NOMO-1 treated with DMSO at 0.1 percent for 48 hours (cell line): ENCODE measurements around the gene COL1A2.

Experiments
- DNase-seq: peaks from one replicate; lab custom pipeline; 2025; ENCODE audit not compliant: unreplicated experiment; lab: John Stamatoyannopoulos, UW

The COL1A2 gene

DNA sequence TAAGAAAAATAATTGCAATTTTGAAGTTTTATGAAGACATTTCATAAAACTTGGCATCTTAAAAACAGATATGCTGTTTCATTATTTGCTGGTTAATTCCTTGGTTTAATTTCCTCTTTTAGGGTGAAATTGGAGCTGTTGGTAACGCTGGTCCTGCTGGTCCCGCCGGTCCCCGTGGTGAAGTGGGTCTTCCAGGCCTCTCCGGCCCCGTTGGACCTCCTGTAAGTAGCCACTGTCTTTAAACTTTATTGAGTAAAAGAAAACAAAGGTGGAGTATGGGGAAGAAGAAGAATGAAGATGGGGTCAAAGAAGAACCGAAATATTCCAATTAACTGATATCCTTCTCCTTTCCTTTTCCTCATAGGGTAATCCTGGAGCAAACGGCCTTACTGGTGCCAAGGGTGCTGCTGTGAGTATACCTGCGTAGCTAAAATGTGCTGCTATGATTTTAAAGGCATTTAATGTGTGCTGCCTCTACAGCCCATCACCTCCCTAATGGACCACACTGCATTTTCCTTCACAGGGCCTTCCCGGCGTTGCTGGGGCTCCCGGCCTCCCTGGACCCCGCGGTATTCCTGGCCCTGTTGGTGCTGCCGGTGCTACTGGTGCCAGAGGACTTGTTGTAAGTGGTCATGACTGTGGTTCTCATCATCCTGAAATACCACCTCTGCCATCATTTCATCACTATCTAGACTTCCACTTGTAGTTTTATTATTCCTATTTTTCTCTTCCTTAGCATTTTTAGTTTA is 14.7 kb downstream of the COL1A2 start:
- no peak for DNase-seq

DNA sequence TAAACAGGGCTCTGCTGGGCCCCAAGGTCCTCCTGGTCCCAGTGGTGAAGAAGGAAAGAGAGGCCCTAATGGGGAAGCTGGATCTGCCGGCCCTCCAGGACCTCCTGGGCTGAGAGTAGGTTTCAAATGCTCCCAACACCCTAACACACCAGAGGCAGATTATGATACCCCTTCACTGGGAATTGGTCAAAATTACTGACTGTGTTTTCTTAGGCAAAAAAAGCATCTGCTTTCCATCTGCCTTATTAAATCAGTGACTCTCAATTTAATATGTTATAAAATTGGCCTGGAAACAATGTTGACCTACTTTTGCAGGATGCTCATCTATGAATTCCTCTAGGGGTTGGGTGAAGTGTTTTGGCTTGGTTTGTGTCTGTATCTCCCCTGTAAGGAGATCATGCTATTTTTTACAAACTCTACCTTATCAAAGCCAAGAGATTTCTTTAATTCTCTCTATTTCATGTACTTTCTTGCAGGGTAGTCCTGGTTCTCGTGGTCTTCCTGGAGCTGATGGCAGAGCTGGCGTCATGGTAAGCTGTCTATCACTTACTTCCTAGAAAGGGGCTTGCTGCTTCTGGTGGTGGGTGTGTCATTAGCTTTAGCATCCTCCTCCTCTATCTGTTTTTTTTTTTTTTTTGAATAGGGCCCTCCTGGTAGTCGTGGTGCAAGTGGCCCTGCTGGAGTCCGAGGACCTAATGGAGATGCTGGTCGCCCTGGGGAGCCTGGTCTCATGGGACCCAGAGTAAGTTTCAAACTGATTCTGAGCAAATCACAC is 15.9 kb downstream of the COL1A2 start:
- DNase-seq, result no peak

DNA sequence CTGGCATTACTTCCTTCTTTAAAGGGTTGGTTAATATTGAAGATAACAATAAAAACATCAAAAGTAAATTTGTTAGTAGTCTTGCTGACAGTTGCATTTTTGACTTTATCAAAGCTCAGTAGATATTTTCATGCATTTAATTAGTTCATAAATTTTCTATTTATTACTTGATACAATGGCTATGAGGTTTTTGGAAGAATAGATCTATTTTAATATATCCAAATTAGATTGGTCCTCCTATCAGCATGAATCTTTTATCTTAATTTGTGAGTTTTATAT is 16.4 kb downstream of the COL1A2 start:
- DNase-seq, result no peak

DNA sequence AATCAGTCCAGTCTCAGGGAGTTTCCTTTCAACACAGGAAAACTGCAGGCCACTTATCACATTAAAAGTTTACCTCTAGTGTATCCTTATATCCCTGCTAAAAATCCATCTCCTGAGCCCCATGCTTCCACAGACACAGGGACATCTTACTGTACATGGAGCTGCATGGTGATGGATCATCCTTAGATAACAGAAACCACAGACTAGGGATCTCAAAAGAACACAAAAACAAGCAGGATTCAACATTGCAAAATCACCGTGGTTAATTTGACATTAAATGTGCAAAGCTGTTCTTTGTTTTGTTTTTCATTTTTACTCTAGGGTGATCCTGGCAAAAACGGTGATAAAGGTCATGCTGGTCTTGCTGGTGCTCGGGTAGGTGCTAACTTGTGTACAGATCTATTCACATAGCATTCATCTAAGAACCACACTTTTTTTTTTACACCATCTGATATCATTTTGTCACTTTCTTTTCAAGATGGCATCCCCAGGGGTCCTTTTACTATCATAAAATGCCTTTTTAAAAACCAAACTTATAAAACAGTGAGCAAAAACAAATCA is 18.1 kb downstream of the COL1A2 start:
- no peak for DNase-seq

DNA sequence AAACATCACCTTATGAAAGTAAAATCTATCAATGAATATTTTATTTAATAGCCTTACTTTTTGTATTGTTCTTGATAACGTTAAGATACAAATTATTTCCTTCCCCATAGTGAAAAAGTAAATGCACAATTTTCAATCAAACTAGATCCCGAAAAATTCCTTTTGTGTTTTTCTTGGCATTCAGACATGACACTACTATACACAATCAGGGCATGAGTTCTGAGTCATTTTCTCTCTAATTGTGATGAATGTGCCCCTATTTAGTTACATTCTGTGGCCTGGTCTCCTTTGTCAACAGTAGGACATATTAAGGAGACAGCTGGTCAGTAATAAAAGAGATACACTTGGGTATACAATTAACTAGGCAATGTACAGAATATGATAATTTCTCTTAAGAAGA is 19.8 kb downstream of the COL1A2 start:
- no peak for DNase-seq

DNA sequence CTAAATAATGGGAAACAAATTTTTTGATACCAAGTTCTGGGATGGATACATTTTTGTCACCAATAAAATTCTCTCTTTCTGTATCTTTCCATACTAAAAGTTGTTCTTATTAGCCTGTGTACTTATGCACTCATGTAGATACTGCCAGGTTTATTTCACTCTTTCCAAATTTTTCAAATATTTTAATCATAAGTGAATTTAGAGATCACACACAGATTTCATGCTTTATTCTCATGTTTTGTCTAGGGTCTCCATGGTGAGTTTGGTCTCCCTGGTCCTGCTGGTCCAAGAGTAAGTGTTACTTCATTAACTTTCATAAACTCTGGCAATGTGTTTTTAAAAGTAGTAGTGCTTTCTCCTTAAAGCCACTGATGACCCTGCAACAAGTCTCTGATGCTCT is 20.3 kb downstream of the COL1A2 start:
- DNase-seq, result no peak

DNA sequence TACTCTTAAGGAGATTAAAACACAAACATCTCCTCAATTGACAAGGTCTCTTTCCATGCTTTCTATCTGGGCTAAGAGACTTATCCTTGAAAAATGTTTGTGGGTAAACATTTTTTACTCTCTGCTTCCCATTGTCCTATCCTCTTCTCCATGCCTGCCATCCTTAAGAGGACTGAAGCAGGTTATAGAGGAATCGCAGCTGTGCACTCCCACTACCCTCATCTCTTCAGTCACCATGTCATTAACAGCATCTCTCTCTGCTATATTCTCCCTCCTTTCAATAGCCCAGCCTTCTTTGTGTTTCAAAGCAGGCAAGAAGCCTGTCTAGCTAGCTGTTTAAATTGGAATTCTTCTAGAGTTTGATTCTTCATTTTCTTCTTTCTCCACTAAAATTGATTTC is 22.6 kb downstream of the COL1A2 start:
- no peak for DNase-seq

DNA sequence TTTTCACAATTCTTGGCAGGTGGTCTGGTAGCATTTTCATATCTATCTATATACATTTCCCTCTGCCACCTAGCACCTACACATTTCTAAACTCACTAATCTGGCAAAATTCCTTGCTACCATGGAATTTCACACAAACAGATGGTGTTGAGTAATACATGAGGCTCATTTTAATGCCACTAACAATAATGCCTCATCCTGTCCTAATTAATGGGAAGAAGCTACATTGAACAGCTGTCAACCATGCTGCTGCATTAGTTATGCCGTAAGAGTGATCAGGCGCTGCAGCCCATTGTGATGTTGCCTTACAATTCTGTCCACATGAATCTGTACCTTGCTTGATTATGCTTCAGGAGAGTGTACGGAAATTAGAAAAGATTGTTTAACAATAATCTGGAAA is 23.2 kb downstream of the COL1A2 start:
- no peak for DNase-seq

DNA sequence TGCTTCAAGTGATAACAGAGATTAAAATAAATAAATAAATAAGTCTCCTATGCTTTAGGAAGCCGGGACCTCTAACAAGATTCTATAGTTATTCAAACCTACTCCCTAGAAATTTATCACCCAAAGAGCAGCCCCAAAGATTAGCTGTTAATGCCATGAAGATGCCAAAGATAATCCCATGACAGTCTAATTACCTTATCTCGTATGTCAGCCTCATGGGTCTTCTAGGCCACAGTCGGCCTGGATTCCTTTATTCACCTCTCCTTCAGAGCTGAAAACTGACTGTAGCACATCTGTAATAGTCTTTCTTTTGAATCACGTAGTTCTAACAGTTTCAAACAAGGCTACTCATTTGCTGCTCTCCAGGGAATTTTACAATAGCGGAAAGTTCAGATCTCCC is 24.2 kb downstream of the COL1A2 start:
- no peak for DNase-seq

DNA sequence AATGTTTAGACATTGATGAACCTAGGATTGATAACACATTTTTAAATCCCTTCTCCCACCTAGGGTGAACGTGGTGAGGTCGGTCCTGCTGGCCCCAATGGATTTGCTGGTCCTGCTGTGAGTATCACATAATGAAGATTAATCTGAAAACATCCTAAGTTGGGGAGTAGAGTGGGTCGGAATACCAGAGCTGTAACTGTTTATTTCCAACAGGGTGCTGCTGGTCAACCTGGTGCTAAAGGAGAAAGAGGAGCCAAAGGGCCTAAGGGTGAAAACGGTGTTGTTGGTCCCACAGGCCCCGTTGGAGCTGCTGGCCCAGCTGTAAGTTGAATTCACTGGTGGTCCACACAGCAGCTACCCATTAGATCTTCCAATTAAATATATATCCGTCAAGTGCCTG is 25.6 kb downstream of the COL1A2 start:
- no peak for DNase-seq

DNA sequence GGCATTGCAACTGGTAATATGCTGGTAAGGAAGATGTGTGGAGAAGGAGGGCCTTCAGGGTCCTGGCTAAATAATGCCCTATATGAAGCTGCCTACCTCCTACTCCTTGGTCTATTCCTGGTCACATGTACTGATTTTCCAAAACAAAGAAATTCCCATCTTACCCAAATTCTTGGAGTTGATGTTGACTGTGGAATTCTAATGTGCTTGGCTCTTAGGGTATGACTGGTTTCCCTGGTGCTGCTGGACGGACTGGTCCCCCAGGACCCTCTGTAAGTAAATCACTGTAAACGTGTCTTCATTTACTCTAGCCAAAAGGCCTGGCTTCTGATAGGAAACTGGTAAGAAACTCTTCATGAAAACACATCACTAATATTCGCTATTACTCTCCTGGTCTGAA is 27.0 kb downstream of the COL1A2 start:
- DNase-seq, result no peak

DNA sequence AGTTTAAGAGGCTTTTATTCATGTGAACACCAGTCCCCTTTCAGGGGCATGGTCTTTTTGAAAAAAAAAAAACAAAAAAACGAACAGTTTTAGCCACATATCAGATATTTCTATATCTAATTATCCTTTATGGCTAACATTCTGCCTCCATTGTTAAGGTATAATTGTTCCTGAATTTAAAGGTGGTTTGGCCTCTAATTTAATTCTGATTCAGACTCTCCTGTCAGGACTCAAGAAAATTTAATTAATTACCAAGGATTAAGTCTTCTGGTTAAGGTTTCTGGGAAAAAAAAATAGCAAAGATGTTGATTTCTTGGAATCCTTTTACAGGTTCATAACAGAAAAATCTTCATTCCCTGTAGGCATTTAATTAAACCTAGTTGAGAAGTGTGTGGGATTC is 27.4 kb downstream of the COL1A2 start:
- no peak for DNase-seq

DNA sequence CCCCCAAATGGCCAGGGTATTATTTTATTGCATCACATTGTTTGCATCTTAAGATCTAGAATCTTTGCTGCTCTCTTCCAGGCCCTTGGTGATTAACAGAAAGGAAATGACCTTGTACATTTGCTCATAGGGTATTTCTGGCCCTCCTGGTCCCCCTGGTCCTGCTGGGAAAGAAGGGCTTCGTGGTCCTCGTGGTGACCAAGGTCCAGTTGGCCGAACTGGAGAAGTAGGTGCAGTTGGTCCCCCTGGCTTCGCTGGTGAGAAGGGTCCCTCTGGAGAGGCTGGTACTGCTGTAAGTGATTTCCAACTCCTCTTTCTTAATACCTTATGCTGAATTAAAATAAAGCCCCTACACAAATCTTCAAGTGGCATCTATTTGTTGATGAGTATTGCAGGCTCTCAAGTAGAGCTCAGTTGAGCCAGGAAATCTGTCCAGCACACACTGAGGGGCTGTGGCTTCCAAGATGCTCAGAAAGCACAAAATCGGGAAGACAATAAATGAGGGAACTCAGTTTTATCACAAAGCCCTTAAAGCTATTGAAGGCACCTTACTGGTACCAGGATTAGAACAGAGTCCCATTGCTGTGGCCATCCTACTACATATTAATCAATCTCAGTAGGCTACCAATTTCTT is 28.2 kb downstream of the COL1A2 start:
- no peak for DNase-seq

DNA sequence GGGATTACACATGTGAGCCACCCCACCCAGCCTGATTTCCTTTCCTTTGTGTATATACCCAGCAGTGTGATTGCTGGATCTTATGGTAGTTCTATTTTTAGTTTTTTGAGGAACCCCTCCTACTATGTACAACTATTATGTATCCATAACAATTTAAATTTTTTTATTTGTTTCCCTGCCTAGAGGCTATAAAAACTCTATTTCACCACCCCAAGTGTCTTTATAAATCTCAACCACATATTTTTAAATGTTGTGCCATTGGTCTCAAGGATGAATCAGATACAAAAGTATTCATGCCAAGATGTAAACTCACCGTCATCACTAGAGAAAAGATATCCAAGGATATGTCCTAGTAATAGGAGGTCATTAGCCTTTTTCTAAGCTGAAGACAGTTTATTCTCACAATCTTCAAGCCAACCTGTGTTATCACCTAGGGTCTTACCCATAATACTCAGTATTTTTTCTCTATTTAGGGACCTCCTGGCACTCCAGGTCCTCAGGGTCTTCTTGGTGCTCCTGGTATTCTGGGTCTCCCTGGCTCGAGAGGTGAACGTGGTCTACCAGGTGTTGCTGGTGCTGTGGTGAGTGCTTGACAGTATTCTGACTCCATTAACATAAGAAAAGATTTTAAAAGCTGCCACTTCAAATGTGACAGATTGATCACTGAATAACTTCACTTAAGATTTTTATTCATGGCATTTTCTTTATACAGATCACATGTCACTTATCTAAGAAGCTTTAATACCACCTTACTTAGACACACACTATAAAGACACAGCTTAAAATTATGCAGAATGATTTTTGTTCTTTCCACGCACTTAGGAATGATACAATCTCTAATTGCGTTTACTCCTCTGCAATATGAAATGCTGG is 29.4 kb downstream of the COL1A2 start:
- no peak for DNase-seq

DNA sequence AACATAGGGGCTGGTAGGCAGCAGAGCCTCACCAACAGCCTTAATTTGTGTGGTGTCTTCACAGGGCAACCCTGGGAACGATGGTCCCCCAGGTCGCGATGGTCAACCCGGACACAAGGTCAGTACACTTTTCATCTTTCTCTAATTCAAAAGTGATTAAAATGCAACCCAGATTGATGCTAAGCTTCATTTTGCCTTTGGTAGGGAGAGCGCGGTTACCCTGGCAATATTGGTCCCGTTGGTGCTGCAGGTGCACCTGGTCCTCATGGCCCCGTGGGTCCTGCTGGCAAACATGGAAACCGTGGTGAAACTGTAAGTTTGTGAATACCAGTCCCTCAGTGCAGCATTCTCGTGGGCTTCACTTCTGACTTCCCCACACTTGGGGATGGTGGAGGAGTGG is 30.9 kb downstream of the COL1A2 start:
- DNase-seq, result no peak

DNA sequence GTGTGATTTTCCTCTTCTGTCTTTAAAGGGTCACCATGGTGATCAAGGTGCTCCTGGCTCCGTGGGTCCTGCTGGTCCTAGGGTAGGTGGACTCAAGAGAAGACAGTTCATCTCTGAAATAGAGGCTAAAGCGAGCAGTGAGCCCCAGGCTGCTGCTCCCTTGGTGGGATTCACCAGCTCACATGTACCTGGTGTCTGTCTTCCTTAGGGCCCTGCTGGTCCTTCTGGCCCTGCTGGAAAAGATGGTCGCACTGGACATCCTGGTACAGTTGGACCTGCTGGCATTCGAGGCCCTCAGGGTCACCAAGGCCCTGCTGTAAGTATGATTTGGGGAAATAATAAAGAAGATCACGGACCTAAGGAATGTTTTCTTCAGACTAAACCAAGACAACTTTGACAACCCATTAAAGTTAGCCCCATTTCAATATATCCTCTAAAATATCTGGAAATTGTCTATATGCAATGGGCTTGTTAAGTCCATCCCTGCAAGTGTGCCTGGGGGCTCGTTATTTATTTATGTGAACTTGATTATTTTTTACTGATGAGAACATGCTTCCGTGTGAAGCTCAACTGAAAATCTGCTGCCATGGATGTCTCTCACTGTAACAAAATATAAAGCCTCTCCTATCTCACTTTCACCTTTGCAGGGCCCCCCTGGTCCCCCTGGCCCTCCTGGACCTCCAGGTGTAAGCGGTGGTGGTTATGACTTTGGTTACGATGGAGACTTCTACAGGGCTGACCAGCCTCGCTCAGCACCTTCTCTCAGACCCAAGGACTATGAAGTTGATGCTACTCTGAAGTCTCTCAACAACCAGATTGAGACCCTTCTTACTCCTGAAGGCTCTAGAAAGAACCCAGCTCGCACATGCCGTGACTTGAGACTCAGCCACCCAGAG is 32.5 kb downstream of the COL1A2 start:
- no peak for DNase-seq

DNA sequence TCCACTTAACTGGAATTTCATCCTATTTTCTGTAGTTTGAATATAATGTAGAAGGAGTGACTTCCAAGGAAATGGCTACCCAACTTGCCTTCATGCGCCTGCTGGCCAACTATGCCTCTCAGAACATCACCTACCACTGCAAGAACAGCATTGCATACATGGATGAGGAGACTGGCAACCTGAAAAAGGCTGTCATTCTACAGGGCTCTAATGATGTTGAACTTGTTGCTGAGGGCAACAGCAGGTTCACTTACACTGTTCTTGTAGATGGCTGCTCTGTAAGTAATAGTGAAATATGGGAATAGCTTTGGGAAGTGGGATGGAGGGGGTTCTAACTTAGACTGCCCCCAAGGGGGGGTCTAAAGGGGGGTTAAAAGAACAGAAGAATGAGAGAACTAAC is 34.5 kb downstream of the COL1A2 start:
- DNase-seq, result no peak

DNA sequence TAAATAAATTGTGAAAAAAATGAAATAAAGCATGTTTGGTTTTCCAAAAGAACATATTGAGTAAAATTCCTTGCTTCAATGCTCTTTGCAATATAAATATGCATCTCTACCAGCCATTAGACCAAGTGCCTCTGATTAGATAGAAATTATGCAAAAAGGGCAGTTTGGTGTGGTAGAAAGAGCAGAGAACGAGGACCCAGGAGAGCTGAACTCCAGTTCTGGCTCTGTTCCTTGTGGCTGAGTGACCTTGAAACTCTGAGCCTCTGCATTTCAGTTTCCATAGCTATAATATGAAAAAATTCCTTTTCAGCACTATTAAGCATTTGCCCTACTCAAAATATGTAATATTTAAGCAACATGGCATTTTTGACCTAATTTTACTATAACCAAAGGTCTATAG is 36.5 kb downstream of the COL1A2 start:
- DNase-seq, result no peak

DNA sequence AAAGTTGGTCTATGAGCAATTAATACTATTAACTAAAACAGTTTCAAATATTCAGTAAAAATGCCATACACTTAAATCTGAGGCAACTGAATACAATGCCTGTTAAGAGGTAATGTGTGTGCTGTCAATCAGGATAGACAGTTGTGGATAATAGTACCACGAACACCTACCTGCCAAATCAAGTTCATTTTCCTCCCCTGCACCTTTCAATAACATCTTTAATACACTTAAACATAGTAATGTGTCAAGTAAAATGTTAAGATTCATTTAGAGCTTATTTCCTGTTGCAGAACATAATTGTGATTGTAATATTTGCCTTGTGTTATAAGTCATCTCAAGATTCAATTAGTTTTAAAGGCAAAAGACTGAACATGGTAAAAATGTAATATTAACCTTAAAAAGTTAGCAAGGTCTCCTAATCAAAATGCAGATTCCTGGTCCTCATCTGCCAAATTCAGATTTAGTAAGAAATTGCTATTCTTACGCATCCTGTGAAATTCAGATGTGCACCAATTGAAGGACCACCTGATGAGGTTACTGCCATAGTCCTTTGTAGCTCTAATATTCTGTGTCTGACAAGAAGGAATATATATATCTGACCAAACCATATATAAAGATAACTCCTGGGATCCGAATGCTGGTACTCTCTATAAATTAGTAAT is 37.1 kb downstream of the COL1A2 start:
- DNase-seq, result no peak

DNA sequence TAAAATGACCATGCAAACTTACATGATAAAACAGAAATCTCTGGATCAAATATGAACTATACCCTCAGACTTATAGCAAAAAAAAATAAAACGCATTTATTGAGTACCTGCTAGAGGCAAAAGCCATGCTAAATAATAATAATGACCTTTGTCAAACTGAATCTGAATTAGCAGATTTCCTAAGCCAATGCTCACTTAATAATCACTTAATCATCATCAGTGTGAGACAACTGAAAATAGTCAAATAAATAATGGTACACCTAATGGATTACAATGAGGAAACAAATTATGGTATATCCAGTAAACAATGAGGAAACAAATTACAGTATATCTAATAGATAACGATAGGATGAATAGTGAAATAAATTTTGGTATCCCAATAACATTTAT is 37.6 kb downstream of the COL1A2 start:
- DNase-seq, result no peak
